GM18858 (cell line): ENCODE results near the gene KASH5.
"Not testable (repeated sequence)": the region's sequence is repeated elsewhere in the genome, so short reads cannot be mapped to it uniquely, and the experiment has no call there.

Experiments used
- ATAC-seq: cut with Tn5 transposase; IDR thresholded peaks from one replicate; pipeline ENCODE4 v1.9.1; 2021; ENCODE audit not compliant: unreplicated experiment

Gene KASH5

DNA sequence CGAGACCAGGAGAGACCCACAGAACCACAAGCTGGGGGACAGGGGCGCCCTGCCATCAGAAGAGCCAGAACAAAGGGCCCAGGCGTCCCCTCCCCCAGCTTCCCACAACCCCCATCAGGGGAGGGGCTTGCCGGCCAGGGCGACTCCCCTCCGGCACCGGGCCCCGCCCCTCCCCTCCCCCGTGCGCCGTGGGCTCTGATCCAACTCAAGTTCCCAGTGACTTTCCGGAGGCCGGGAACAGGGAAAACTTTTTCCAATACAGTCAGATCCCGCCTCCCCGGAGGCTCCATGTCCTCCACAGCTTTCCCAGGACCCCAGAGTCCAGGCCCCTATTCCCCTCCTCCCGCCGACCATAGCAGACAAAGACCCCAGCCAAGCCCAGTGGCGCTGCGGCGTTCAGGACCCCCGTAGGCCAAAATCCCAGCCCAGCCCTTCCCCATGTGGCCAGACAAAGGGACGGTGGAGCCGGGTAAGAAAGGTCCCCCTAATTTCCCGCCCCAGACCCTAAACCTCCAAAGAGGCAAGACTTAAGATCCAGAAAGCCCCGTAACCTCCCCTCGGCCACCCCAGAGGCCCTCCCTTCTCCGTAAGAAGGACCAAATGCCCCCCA lies 26.5 kb upstream of the KASH5 start:
- no peak for ATAC-seq

DNA sequence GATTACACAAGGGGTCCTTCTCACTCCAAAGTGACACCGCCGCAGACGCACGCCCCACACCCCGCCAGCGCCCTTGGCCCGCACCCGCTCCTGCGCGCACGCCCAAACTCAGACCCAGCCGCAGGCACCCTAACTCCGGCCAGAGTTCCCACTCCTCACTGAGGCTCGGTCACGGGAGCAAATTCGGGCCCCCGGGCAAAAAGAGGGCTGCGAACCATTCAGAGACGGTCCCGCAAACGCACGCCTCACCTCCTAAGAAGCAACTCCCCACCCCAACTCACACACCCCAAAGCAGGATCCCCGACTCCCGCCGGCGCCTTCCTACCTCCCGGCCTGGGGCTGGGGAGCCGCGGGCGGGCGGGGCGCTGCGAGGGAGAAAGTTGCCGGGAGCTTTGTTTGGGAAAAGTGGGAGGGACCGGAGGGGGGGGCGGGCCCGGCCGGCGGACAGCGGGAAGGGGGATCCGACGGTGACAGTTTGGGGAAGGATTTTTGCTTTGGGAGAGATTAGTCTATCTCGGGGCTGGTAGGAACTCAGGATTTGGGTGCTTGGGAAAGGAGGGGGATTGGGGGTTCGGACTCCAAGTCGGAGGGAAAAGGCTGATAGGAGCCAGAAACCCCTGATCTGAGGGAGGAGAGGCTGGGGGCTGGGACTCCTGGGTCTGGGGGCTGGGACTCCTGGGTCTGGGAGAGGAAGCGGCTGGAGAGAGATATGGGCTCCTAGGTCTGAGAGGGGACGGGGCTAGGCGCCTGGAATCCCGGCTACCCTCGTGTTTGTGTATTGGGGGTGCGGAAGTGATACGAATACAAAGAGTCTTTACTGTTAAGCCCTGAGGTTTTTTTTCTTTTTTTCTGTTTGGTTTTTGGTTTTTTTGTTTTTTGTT lies 25.8 kb upstream of the KASH5 start, which contains the start of gene TEAD2:
Gene TEAD2, minus strand, starts transcription at position 369 of the 881 bp plus-strand sequence. CDS start 2,341 bp downstream, outside the sequence.
- no peak for ATAC-seq

DNA sequence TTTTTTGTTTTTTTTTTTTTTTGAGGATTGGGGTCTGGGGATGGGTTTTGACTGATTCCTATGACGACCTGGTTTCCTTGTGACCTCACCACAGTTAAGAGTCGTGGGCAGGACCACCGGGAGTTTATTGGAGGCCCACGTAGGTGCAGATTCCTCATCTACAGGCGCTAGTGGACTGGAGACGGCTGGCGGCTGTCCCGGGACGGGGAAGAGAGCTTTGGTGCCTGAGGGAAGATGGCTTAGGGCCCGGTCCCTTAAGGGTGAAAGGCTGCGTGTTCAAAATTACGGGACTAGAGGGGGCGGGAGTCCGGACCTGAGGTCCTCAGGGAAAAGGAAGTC lies 25.2 kb upstream of the KASH5 start:
- ATAC-seq: no peak

DNA sequence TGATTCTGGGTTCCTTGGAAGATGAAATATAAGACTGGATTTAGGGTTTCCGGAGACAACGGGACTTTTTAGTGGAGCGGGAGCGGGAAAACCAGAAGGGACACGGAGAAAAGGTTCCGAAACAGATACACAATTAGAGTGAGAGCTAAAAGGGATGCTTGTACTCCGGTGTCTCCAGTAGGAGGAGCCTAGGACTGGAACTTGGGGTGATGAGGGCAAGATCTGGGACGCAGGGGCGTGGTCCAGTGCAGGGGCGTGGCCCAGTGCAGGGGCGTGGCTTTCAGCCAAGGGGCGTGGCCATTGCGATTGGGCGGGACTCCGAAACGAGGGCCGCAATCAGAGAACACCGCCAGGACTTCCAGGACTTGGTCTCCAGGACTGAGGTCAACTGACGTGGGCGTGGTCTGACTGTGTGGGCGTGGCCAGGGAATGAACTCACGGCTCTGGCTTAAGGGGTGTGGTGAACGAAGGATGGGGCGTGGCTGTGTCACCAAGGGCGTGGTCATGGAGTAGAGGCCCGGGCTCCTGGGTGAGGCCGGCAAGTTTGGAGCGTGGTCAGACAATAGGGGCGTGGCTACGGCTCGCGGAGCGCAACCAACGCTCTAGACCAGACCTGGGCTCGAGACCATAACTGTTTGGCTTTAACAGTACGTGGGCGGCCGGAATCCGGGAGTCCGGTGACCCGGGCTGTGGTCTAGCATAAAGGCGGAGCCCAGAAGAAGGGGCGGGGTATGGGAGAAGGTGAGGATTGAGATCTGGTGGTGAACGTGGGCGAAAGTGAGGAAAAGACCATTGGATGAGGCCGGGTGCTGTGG lies 24.6 kb upstream of the KASH5 start, which contains the start of gene DKKL1:
Gene DKKL1, plus strand, starts transcription at position 610 of the 815 bp plus-strand sequence. Its CDS starts 122 bp downstream, at position 732.
- ATAC-seq: no peak

DNA sequence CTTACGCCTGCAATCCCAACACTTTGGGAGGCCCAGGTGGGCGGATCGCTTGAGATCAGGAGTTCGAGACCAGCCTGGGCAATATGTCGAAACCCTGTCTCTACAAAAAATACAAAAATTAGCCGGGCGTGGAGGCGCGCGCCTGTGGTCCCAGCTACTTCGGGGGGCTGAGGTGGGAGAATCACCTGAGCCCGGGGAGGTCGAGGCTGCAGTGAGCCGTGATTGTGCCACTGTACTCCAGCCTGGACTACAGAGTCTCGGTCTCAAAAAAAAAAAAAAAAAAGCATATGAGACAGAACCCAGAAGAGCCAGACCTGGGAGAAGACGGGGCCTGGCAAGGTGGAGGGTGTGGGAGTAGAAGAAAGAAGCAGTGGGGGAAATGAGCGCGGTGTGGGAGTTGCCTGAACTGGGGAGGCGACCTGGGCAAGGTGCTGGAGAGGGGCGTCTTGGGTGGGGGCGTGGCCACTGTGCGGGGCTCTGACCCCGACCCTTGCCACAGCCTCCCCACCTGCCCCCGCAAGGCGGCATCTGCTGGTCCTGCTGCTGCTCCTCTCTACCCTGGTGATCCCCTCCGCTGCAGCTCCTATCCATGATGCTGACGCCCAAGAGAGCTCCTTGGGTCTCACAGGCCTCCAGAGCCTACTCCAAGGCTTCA lies 23.8 kb upstream of the KASH5 start:
- ATAC-seq: no peak

DNA sequence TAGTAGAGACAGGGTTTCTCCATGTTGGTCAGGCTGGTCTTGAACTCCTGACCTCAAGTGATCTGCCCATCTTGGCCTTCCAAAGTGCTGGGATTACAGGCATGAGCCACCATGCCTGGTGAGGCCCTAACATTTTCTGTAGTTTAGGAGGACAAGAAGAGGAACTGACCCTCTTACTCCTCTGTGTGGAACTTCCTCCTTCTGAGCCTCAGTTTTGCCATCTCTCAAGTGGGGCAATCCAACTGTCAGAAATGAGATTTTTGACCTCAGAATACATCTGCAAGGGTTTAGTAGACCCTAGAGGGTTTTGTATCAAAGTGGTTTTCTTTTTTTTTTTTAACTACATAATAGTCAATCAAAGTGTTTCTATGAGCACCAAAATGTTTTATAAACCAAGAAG lies 21.9 kb upstream of the KASH5 start:
- ATAC-seq: no peak

DNA sequence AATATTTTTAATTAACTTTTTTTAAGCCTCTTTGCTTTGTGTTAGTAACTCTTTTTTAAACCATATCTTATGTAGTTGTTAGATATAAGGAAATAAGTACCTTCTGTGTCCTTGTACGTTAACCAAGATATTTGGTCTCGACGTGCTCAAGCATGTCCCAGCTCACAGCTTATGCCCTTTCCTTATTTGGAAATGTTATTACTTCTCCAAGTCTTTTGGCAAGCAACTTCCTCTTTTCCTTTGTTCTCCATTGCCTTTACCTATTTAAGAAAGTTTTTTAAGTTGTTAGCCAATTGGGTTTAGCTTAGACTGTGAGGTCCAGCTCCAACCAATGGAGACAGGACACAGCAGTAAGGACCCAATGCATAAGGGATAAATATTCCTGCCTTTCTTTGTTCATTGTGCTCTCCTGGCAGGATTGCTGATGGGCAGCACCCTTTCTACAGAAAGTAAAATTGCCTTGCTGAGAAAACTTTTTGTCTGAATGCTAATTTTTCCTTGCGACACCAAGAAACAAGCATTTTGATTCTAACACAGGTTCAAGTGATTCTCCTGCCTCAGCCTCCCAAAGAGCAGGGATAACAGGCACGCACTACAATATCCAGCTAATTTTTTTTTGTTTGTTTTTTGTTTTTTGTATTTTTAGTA lies 19.2 kb upstream of the KASH5 start:
- ATAC-seq: no peak

DNA sequence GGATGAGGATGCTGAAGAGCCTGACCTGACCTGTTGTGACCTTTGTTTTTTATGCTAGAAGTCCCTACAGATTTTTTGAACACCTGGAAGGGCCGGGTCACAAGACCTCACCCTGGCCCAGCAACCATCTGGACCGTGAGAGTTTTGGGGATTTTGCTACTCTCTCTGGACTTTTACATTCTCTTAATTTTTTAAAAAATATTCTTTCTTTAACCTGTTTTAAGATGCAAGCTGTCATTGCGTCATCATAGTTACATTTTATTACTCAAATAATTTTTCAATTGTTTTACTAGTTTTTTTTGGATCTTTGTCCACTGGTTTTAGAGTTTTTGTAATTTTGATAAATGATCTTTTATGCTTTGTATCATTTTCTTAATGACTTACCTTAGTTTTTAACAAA lies 16.9 kb upstream of the KASH5 start:
- ATAC-seq: no peak

DNA sequence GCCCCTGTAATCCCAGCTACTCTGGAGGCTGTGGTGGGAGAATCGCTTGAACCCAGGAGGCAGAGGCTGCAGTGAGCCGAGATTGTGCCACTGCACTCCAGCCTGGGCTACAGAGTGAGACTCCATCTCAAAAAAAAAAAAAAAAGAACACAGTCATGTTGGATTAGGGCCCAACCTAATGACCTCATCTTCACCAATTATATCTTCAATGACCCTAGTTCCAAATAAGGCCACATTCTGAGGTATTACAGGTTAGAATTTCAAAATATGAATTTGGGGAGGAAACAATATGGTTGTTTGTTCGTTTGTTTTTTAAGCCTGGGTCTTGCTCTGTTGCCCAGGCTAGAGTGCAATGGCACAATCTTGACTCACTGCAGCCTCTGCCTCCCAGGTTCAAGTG lies 14.9 kb upstream of the KASH5 start:
- not testable (repeated sequence) for ATAC-seq

DNA sequence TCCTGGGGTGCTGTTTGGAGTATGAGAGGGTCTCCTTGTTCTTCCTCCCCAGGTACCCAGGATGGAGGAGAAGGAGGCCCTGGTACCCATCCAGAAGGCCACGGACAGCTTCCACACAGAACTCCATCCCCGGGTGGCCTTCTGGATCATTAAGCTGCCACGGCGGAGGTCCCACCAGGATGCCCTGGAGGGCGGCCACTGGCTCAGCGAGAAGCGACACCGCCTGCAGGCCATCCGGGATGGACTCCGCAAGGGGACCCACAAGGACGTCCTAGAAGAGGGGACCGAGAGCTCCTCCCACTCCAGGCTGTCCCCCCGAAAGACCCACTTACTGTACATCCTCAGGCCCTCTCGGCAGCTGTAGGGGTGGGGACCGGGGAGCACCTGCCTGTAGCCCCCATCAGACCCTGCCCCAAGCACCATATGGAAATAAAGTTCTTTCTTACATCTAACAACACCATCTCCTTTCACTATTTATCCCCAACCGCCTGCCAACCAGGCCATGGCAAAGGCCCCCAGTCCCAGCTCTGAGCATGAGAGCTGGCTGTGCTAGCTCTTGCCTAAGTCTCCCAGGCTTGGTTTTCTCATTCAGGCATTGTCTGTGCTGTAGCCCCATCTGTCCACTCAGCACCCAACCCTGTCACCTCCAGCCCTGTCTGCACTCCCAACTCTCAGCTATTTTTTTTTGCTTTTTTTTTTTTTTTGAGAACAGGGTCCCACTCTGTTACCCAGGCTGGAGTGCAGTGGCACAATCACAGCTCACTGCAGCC lies 13.2 kb upstream of the KASH5 start:
- no peak for ATAC-seq

DNA sequence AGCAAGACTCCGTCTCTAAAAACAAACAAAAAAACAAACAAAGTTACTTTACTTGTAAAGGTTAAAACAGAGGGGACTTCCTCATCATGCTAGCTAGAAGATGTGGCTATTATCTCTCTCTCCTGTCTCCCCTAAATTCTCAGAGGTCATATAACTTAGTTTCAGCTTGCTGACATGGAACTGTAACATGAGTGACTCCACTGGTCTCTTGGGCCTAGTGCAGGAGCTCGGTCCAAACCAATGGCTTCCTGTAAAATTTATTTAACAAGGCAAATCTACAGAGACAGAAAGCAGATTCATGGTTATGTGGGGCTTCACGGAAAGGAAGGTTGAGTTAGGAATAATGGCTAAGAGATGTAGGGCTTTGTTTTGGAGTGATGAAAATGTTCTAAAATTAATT lies 9.5 kb upstream of the KASH5 start:
- ATAC-seq: no peak

DNA sequence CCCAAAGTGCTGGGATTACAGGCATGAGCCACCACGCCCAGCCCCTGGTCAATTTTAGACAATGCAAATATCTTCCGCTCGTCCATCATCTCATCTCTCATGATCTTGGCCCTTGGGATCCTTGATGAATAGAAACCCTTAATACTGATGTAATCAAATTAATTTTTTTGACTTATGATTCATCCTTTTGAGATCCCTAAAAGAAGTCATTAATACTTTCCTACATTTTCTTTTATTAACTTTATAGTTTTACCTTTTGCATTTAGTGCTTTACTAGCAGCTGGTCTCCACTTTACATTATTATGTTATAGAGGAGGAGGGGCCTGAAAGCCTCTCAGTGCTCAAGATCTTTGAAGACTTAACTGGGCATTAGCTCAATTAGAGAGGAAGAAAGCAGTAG lies 7.7 kb upstream of the KASH5 start:
- ATAC-seq: no peak

DNA sequence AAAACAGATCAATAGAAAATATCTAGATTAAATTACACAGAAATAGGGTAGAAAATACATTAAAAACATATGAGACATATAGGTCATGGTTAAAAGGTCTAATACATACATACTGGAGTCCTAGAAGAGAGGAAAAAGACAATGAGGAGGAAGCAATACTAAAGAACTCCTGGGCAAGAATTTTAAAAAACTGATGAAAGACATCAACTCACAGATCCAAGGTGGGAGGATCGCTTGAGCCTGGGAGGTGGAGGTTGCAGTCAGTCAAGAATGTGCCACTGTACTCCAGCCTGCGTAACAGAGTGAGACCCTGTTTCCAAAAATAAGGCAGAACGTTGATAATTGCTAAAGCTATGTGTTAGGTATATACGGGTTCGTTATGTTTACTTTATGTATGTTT lies 5.4 kb upstream of the KASH5 start:
- ATAC-seq: no peak

DNA sequence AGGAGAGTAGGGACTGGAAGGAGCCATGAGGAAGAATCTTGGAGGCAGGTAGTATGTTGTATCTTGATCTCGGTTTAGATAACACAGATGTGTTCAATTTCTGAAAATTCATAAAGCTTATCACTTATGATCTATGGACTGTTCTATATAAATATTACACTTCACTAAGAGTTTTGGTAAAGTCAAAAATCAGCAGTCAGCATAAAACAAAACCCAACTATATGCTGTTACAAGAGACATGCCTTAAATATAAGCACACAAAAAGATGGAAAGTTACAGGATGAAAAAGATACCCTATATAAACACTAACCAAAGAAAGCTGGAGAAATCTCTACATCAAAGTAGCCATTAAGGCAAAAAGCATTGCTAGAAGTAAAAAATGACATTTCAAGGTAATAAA lies 4.5 kb upstream of the KASH5 start:
- ATAC-seq: no peak

DNA sequence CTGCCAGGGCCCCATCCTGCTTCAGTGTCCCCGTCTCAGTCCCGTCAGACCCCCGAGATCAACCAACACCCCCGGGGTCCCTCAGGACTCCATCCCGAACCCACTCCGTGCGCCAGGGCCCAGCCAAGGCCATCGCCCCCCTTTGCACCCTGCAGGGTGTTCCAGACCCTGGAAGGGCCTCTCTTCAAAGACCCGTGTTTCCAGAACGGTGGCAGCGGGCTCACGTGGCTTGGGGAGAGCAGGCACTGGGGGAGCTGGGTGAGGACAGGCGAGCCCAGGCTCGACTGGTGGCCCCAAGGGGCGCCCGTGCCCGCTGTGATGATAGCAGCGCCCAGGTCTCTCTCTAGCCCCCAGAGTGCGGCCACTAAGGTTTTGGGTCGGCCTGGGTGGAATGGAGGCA lies 1.4 kb downstream of the KASH5 start:
- ATAC-seq: no peak

DNA sequence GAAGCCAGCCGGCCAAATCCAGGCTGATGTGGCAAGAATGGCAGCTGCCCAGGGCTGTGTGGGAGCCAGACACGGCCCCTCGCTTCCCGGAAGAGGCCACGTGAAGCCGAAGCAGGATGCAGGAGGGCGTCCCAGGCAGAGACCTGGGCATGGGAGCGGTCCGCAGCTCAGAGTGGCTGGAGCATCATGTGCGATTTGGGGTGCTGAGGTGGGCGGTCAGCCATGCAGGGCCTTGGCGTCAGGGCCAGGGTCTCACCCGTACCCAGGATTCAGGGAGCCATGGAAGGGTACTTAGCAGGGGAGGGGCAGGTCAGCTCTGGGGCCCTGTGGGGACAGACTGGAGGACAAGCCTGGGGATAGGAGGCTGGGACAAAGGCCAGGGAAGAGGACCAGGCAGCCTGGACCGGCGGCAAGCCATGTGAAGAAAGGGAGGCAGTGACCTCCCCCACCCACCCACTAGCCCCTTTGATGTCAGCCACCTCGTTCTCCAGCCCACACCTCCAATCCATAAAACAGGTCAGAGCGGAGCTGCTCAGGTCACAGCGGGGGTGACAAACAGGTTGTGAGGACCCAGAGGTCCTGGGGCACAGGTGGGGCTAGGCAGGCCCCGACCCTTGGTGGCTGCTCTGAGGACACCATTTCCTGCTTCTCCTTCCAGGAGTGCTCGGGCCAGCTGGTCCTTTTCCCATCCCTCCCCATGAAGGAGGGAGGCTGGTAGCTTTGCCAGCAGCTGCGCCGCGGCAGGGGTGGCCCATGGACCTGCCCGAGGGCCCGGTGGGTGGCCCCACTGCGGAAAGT lies 2.3 kb downstream of the KASH5 start:
- ATAC-seq: no peak

DNA sequence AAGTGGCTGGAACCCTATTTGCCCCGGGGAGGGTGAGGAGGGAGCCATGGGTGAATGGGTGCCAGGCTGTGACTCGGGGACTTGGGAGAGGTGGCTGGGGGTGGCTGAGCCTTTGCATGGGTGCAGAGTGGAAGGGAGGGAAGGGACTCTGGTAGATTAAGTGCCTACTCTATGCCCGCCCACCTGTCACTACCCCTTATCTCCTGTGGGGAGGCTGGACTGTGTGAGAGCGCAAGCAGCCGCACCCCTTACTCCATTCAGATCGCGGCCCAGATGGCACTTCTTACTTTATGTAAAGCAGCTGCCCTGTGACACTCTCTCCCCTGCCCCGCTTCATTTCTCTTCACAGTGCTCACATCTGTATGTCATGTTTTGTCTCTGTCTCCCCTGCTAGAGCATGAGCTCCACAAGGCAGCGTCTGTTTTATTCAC lies 2.9 kb downstream of the KASH5 start:
- no peak for ATAC-seq

DNA sequence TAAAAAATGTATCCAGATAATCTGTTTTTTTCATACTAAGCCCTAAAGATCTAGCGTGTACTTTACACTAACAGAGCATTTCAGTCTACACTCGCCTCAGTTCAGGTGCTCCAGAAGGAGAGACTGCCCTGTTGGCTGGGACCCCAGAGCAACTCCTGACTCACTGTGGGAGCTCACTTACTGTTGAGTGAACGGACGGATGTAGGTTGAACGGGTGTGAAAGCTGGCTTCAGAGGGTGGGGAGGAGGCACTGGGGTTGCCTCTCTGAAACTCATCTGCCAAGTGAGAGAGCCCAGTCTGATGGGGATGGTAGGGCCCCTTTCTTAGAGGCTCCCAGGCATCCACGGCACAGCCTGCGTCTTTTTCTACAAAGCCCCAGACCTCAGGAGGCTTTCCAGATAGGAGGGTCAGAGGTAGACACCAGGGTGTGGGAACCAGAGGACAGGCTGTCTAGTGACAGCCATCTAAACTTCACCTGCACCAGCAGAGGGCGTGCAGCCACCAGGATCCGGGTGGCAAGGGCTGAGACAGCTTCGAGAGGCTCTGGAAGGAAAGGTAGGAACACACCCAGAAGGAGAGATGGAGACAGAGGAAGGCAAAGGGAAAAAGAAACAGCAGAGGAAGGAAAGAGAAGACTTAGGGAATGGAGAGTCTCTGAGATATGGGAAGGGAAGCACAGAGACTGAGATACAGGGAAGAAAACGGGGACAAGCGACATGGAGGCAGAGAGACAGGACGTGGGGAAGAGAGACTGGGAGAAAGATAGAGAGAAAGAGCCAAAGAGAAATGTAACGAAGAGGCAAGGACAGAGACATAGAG lies 3.7 kb downstream of the KASH5 start:
- ATAC-seq: no peak
